Common myeloid progenitor, CD34-positive (primary cell): ENCODE data around the gene AK9.

ENCODE experiments used
- CTCF ChIA-PET: fragments of 350-600 bp; sonication (Branson Sonifier 250); formaldehyde crosslinking; loops from one replicate; lab custom pipeline; 2021; ENCODE audit warnings: antibody characterized with exemption; lab: Charles Lee
- POLR2A ChIA-PET: fragments of 350-600 bp; sonication (Branson Sonifier 250); formaldehyde crosslinking; loops from one replicate; lab custom pipeline; 2021; ENCODE audit warnings: antibody characterized with exemption; lab: Charles Lee
- DNase-seq, 3 donors: peaks; one replicate each; pipeline versions ENCODE4 v3.0.0 to v3.0.0-alpha.2; 2013
- H3K27ac ChIP-seq, 2 experiments: 1 replicate in 1 of 2; 2 replicates in 1 of 2; pipeline ENCODE4 v1.7.0; 2013; ENCODE audit warnings: inconsistent platforms in 2 of 2, low read length in 2 of 2, mild to moderate bottlenecking in 2 of 2, low read depth in 1 of 2, moderate library complexity in 1 of 2; ENCODE audit not compliant: severe bottlenecking in 2 of 2, insufficient read depth in 1 of 2, poor library complexity in 1 of 2
- H3K27me3 ChIP-seq, 5 experiments: replicated peaks in 2 of 5; 1 replicate in 3 of 5; 2 replicates in 2 of 5; pipeline versions ENCODE4 v1.6.1 to v1.7.0; 2013; ENCODE audit warnings: low read length in 4 of 5, mild to moderate bottlenecking in 2 of 5, moderate library complexity in 2 of 5, inconsistent platforms in 1 of 5; ENCODE audit not compliant: insufficient read depth in 5 of 5, control insufficient read depth in 4 of 5
- H3K36me3 ChIP-seq, 4 experiments: 1 replicate in 2 of 4; 2 replicates in 2 of 4; pipeline versions ENCODE4 v1.6.1 to v1.7.0; 2013; ENCODE audit warnings: low read length in 3 of 4, control low read depth in 1 of 4, mild to moderate bottlenecking in 1 of 4; ENCODE audit not compliant: control insufficient read depth in 4 of 4, insufficient read depth in 4 of 4
- H3K4me1 ChIP-seq, 4 experiments: 1 replicate in 3 of 4; 2 replicates in 1 of 4; pipeline versions ENCODE4 v1.6.1 to v1.7.1; 2013; ENCODE audit warnings: low read length in 3 of 4, mild to moderate bottlenecking in 3 of 4, control low read depth in 1 of 4, inconsistent platforms in 1 of 4, moderate library complexity in 1 of 4; ENCODE audit not compliant: control insufficient read depth in 4 of 4, insufficient read depth in 4 of 4; ENCODE audit errors: control extremely low read depth in 1 of 4
- H3K4me3 ChIP-seq, 7 experiments: 1 replicate in 4 of 7; 2 replicates in 3 of 7; pipeline versions ENCODE4 v1.5.1 to v1.7.0; 2013; ENCODE audit warnings: mild to moderate bottlenecking in 7 of 7, low read length in 6 of 7, moderate library complexity in 6 of 7, inconsistent platforms in 2 of 7, low read depth in 2 of 7, control low read depth in 1 of 7; ENCODE audit not compliant: insufficient read depth in 4 of 7, control insufficient read depth in 1 of 7; ENCODE audit errors: extremely low read depth in 1 of 7
- H3K9me3 ChIP-seq, 5 experiments: 1 replicate in 4 of 5; 2 replicates in 1 of 5; pipeline versions ENCODE4 v1.6.1 to v1.7.1; 2013; ENCODE audit warnings: low read length in 4 of 5, mild to moderate bottlenecking in 2 of 5, inconsistent platforms in 1 of 5, low read depth in 1 of 5, moderate library complexity in 1 of 5; ENCODE audit not compliant: control insufficient read depth in 4 of 5, insufficient read depth in 2 of 5; ENCODE audit errors: control extremely low read depth in 1 of 5
- WGBS: methylation state at CpG from one replicate; pipeline ENCODE4 v1.1.5; 2013; ENCODE audit not compliant: insufficient coverage; 5-methylcytosine and 5-hydroxymethylcytosine counted together

AK9 gene

DNA sequence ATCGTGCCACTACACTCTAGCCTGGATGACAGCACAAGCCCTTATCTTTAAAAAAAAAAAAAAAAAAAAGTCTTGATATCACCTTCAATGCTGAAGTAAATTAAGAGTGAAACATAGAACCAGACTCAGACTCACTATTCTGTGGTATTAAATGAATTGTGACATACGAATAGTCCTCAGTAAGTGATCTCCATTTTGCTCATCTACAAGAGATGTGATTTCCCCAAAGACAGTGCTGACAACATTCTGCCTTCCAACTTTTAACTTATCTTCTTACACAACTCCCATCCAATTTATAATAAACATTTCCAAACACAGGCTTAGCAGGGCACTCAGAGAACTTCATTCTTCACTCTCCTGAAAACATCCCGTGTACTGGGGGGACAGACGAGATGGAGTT lies 216.0 kb downstream of the AK9 start:
- 93% methylated on average over 2 of the region's 4 CpGs for WGBS
- no peaks in the 10 kb centered on the region for H3K9me3 ChIP-seq
- ChIA-PET CTCF (no interaction called here), POLR2A (no interaction called here)
- peaks cover 12 to 88% (median 50%) of the 10 kb centered on the region in 4 experiments for H3K36me3 ChIP-seq
- H3K4me1 ChIP-seq = peaks cover 6 to 21% (median 10%) of the 10 kb centered on the region in 4 experiments
- no peak overlapping the region for H3K4me3 ChIP-seq
- no peak for DNase-seq
- H3K27me3 ChIP-seq = no peaks in the 10 kb centered on the region
- no peak overlapping the region for H3K27ac ChIP-seq

DNA sequence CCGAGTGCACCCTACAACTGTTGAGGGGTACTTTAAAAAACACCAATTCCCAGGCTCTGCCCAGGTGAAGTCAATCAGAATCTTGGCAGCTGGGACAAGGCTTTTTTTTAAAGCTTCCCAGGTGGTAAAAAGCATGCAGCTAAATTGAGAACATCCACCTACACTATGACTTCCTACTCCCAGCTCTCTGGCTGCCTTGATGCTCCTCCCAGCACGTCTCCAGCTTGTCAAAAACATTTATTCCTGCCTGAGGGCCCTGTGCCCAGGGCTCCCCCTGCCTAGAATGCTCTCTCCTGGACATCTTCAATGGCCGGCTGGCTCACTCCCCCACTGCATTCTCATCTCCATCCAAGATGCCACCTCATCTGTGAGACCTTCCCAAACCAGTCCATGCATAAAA lies 217.9 kb downstream of the AK9 start:
- POLR2A ChIA-PET = no interaction called here
- Histone ChIP-seq H3K36me3 (peaks cover 12 to 92% (median 64%) of the 10 kb centered on the region in 4 experiments), H3K27ac (no peak overlapping the region), H3K4me3 (no peak overlapping the region), H3K27me3 (no peaks in the 10 kb centered on the region), H3K4me1 (peaks cover 0 to 6% (median 0%) of the 10 kb centered on the region in 4 experiments), H3K9me3 (no peaks in the 10 kb centered on the region)
- 94% methylated on average over 3 of the region's 3 CpGs for WGBS
- CTCF ChIA-PET = interaction anchor here (1.1 kb wide), 1 partner anchor 13 kb away, joined by 3 read pairs; no protein-coding TSS in a partner anchor
- DNase-seq = no peak

DNA sequence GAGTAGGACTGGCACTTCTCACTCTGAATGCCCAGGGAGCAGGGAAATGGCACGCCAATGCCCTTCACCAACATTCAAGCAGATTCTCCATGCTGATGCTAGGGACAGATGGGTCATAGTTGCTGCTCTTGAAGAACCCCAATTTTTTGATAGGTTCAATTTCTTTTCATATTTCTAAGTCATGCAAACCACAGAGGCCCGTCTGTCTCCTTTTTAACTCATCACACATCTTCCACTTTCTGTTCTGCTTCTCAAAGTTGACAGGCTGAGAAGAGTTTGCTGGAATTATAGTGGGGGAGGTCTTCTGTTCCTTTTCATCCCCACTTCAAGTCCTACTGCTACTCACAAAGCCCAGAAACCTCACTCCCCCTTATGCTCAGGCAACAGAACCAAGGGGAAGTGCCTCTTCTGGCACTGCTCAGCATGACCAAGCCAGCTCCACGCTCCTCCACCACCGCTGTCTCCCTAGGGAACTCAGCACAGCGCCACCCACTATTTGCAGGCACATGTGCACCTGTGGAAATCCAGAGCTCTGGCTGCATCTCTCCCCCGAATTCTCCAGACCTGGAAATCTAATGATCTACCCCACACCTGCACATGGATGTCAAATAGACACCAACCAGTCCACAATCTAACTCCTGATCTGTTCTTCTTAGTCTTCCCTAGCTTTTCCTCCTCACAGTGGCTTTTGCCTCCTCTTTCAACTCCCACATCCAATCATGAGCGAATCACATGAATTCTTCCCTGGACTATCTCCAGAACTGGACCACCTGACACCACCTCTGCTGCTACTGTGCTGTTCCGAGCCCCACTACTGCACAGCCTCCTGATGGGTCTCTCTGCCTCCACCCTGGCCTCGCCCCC lies 218.6 kb downstream of the AK9 start:
- Histone ChIP-seq H3K27me3 (no peaks in the 10 kb centered on the region), H3K9me3 (no peaks in the 10 kb centered on the region), H3K4me1 (no peaks in the 10 kb centered on the region), H3K27ac (no peak overlapping the region), H3K36me3 (peaks cover 16 to 91% (median 69%) of the 10 kb centered on the region in 4 experiments), H3K4me3 (no peak overlapping the region)
- 89% methylated on average over 7 of the region's 9 CpGs for WGBS
- ChIA-PET POLR2A (no interaction called here), CTCF (interaction anchor here (1.1 to 1.5 kb wide), 2 partner anchors 9 to 12 kb away, joined by 3 to 4 read pairs; no protein-coding TSS in a partner anchor)
- DNase-seq = no peak

DNA sequence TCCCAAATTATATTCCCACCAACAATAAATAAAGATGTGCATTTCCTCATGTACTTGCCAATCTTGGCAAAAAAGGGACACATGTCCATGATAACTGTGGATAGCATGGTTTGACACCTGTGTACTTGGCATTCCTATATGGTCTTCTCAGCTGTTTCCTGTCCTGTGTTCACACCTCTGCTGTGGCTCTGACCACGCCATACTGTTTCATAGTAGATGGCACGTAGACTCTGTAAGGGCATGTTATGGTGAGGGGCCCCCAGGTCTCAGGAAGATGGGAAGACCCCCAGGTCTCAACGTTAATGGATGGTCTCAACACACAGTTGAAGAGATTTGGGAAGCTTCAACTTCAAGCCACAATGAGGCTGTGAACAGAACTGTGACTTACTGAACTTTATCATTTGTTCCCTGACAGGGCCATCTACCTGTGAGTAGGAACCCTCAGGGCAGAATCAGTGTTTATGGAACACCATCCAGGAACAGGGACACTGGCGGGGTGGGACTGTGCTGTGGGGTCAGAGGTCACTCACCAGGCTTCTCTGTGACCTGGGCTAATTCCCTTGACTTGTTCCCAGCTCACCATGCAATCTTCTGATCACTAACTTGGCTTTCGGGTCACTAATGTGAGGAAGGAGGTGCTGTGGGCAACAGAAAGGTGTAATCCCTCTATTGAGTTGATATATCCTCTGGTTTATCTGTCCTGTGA lies 219.7 kb downstream of the AK9 start:
- Histone ChIP-seq H3K4me3 (no peak overlapping the region), H3K27ac (no peak overlapping the region), H3K27me3 (no peaks in the 10 kb centered on the region), H3K36me3 (peaks cover 16 to 93% (median 69%) of the 10 kb centered on the region in 4 experiments), H3K9me3 (no peaks in the 10 kb centered on the region), H3K4me1 (no peaks in the 10 kb centered on the region)
- no peak for DNase-seq
- CTCF ChIA-PET = interaction anchor here (1.5 to 2.9 kb wide), 2 partner anchors 10 to 11 kb away, joined by 4 to 8 read pairs; no protein-coding TSS in a partner anchor
- 93% methylated on average over 5 of the region's 5 CpGs for WGBS
- POLR2A ChIA-PET = no interaction called here

DNA sequence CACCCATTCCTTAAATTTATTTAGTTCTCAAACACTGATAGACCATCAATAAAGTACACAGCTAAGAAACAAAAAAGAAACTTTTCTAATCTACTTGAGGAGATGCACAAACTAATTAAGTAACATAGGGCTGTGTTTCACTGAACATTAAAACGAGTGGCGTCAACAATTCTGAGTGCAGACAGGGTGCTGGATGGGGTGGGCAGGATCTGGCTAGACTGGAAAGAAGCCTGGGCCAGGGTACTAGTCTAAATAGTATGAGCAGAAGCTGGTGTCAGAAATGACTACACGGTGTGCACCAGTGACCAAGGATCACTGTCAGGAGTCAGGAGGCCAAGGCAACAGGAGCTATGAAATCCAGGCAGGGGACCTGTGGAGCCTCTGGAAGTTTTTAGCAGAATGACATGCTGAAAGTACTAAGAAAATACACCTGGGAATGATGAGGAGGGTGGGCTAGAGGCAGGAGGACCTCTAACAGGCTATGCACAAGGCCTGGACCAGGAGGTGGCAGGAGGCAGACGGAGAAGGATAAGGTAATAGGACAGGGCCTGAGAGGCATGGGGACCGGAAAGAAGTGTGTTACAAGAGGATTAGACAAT lies 221.3 kb downstream of the AK9 start:
- Histone ChIP-seq H3K9me3 (no peaks in the 10 kb centered on the region), H3K36me3 (peaks cover 17 to 94% (median 69%) of the 10 kb centered on the region in 4 experiments), H3K27ac (no peak overlapping the region), H3K4me1 (no peaks in the 10 kb centered on the region), H3K27me3 (no peaks in the 10 kb centered on the region), H3K4me3 (no peak overlapping the region)
- ChIA-PET POLR2A (no interaction called here), CTCF (interaction anchor here (1.0 to 2.9 kb wide), 3 partner anchors 10 to 29 kb away, joined by 3 to 8 read pairs (median 3); partner anchors contain the start of genes MICAL1, PPIL6 and SMPD2)
- WGBS = 98% methylated on average over 5 of the region's 5 CpGs
- DNase-seq = no peak

DNA sequence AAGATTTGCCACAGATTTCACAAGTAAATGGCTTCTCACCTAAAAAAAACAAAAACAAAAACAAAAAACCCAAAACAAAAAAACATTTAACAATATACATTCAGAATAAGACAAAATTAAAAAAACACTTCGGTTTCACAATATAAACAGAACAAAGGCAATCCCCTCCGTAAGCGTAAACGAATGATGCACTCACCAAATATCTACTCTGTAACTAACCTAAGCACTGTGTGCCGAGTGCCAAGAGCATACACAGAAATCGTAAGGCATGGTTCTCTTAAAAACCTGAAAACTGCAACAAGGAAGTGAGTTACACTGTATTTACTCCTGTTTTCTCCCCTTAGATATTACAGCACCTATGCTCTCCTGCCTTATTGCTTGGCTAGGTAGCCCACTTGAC lies 223.3 kb downstream of the AK9 start:
- no peak overlapping the region for H3K27ac ChIP-seq
- ChIA-PET POLR2A (no interaction called here), CTCF (no interaction called here)

More for the DNA sequence above, 223.3 kb downstream of the AK9 start:
- 100% methylated on average over 5 of the region's 6 CpGs for WGBS
- Histone ChIP-seq H3K36me3 (peaks cover 17 to 85% (median 66%) of the 10 kb centered on the region in 4 experiments), H3K9me3 (no peaks in the 10 kb centered on the region), H3K4me3 (no peak overlapping the region), H3K4me1 (no peaks in the 10 kb centered on the region), H3K27me3 (no peaks in the 10 kb centered on the region)
- DNase-seq = no peak
